Loucy (cell line): ENCODE results near the gene RGS6.

ENCODE experiments used
- EZH2phosphoT487 ChIP-seq: fragments of 200-600 bp; IDR thresholded peaks from 2 replicates; pipeline ENCODE4 v1.6.1; 2018; ENCODE audit warnings: antibody characterized with exemption, mild to moderate bottlenecking, moderate library complexity, borderline replicate concordance
- TF ChIP-seq, protein P1 (sequence below): fragments of 200-600 bp; sonication (generic); conservative IDR thresholded peaks from 2 replicates; pipeline ENCODE4 v1.5.1; 2014; ENCODE audit warnings: mild to moderate bottlenecking, antibody characterized with exemption, low read length

DNA sequence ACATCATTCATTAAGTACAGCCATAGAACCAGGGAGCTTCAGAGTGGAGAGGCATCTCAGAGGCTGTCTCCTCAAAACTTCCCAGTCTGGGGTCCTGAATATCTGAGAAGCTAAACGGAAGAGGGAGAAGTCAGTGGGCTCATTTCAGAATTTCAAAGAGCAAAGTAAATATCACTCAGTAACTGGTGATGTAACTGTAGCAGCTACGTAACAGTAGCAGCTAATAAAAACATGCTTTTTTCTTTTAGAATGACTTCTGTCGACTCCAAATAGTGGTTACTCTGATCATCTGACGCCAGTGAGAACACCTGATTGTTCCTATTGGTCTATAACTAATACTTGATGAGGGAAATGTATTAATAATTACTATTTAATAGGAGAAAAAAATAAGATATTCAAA is 578.3 kb downstream of the RGS6 start:
- TF ChIP-seq, protein P1, sequence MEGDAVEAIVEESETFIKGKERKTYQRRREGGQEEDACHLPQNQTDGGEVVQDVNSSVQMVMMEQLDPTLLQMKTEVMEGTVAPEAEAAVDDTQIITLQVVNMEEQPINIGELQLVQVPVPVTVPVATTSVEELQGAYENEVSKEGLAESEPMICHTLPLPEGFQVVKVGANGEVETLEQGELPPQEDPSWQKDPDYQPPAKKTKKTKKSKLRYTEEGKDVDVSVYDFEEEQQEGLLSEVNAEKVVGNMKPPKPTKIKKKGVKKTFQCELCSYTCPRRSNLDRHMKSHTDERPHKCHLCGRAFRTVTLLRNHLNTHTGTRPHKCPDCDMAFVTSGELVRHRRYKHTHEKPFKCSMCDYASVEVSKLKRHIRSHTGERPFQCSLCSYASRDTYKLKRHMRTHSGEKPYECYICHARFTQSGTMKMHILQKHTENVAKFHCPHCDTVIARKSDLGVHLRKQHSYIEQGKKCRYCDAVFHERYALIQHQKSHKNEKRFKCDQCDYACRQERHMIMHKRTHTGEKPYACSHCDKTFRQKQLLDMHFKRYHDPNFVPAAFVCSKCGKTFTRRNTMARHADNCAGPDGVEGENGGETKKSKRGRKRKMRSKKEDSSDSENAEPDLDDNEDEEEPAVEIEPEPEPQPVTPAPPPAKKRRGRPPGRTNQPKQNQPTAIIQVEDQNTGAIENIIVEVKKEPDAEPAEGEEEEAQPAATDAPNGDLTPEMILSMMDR: no peak
- no peak for TF ChIP-seq EZH2phosphoT487
